HG03460 (cell line): ENCODE data around the gene TRAPPC2L.

ENCODE experiments used
- ATAC-seq: cut with Tn5 transposase; IDR thresholded peaks from one replicate; pipeline ENCODE4 v1.9.1; 2021; ENCODE audit not compliant: unreplicated experiment

Gene TRAPPC2L

GRCh38 chr16:88839026-88839529 is 17.8 kb upstream of the TRAPPC2L start:
- ATAC-seq: no peak

- no peak for ATAC-seq
Observed at GRCh38 chr16:88839745-88840599, 17.0 kb upstream of the TRAPPC2L start.

- no peak for ATAC-seq
Observed at GRCh38 chr16:88840600-88841215, 16.2 kb upstream of the TRAPPC2L start.

GRCh38 chr16:88841521-88842307 is 15.2 kb upstream of the TRAPPC2L start:
- no peak for ATAC-seq

GRCh38 chr16:88842308-88842756 is 14.6 kb upstream of the TRAPPC2L start:
- ATAC-seq: no peak

- ATAC-seq: no peak
Observed at GRCh38 chr16:88842806-88843205, 14.1 kb upstream of the TRAPPC2L start.

GRCh38 chr16:88843256-88843655 is 13.7 kb upstream of the TRAPPC2L start:
- ATAC-seq: no peak

GRCh38 chr16:88844419-88845036 is 12.4 kb upstream of the TRAPPC2L start:
- ATAC-seq: no peak

- no peak for ATAC-seq
Observed at GRCh38 chr16:88846088-88846487, 10.8 kb upstream of the TRAPPC2L start.

GRCh38 chr16:88847654-88848053 is 9.3 kb upstream of the TRAPPC2L start:
- ATAC-seq: no peak

GRCh38 chr16:88848557-88848956 is 8.4 kb upstream of the TRAPPC2L start:
- ATAC-seq: no peak

- no peak for ATAC-seq
Observed at GRCh38 chr16:88850531-88851199, 6.3 kb upstream of the TRAPPC2L start.

GRCh38 chr16:88851616-88852015 is 5.3 kb upstream of the TRAPPC2L start:
- no peak for ATAC-seq

GRCh38 chr16:88853325-88853941 is 3.5 kb upstream of the TRAPPC2L start:
- no peak for ATAC-seq

- ATAC-seq: no peak
Observed at GRCh38 chr16:88854306-88855111, 2.4 kb upstream of the TRAPPC2L start.

GRCh38 chr16:88855176-88855575 is 1.8 kb upstream of the TRAPPC2L start:
- ATAC-seq: no peak

- no peak for ATAC-seq
Observed at GRCh38 chr16:88855736-88856121, 1.2 kb upstream of the TRAPPC2L start.

GRCh38 chr16:88856122-88856827 is 652 bp upstream of the TRAPPC2L start:
- no peak for ATAC-seq
